GM19455 (cell line): ENCODE results near the gene OXCT1.
"Not testable (repeated sequence)": the region's sequence is repeated elsewhere in the genome, so short reads cannot be mapped to it uniquely, and the experiment has no call there.

Experiments used
- ATAC-seq: cut with Tn5 transposase; IDR thresholded peaks from one replicate; pipeline ENCODE4 v1.9.1; 2021; ENCODE audit not compliant: unreplicated experiment

The OXCT1 gene

GRCh38 chr5:41831155-41831554 is 39.1 kb downstream of the OXCT1 start:
- ATAC-seq: peak; percentile 67

GRCh38 chr5:41827792-41828191 is 42.4 kb downstream of the OXCT1 start:
- no peak for ATAC-seq

DNA sequence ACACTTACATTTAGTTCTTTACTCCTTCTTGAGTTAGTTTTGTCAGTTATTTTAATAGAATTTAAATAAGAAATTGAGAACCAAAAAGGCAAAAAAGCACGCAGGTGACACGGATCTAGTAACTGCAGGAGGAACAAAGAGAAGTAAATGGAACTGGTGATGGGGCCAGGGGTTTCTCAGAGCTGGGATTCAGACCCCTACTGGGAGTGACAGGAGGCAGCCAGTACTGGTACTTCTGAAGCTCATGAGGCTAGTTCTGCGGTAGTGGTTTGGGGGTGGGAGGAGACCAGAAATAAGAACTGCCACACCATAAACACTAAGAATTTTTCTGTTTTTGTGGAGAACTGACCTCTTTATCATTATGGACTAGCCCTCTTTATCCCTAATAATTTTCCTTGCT is 48.2 kb downstream of the OXCT1 start:
- ATAC-seq: no peak

GRCh38 chr5:41821051-41821450 is 49.2 kb downstream of the OXCT1 start:
- no peak for ATAC-seq

GRCh38 chr5:41820150-41820549 is 50.1 kb downstream of the OXCT1 start:
- no peak for ATAC-seq

- ATAC-seq: no peak
Observed at GRCh38 chr5:41817625-41818301, 52.5 kb downstream of the OXCT1 start.

DNA sequence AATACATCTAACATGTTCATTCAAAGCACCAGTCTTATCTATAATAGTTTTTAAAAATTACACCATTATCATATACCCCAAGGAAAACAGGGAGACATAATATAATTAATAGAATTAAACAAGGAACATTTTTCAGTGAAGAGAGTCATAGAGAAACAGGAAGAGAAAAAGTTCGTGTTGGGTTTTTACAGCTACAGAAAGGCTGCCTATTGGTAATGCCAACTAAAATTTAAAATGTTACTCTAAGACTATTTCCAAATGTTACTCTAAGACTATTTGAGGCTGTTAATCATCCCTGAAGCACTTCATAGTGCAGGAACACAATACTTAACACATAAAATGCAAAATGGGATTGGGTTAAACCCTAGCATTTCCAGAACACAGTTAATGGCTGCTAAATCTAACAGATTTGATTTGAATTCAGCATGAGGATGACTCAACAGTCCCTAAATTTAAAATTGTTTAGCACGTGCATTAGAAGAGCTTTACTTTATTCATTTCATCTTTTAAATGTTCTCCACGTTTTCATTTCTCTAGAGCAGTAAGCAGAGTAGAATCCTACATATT is 54.5 kb downstream of the OXCT1 start:
- ATAC-seq: no peak

DNA sequence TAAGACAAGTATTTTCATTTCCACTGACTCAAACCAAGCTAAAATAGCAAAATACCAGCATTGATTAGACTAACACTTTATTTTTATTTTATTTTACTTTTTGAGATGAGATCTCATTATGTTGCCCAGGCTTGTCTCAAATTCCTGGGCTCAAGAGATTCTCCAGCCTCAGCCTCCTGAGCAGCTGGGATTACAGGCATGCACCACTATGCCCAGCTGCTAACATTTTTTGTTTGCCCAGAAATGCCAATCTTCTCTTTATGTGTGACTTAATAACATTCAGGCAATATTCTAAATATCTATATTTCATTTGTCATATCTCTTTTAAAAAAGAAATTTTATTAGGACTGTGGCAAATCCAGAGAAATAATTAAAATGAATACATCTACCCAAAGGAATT is 55.0 kb downstream of the OXCT1 start:
- no peak for ATAC-seq

DNA sequence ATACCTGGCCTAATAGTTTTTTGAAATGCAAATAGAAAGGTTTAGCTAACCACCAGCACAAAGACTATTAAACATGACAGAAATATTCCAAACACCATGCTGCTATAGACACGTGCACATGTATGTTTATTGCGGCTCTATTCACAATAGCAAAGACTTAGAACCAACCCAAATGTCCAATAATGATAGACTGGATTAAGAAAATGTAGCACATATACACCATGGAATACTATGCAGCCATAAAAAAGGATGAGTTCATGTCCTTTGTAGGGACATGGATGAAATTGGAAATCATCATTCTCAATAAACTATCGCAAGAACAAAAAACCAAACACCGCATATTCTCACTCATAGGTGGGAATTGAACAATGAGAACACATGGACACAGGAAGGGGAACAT is 55.9 kb downstream of the OXCT1 start:
- not testable (repeated sequence) for ATAC-seq

- ATAC-seq: no peak
Observed at GRCh38 chr5:41812156-41812555, 58.1 kb downstream of the OXCT1 start.

DNA sequence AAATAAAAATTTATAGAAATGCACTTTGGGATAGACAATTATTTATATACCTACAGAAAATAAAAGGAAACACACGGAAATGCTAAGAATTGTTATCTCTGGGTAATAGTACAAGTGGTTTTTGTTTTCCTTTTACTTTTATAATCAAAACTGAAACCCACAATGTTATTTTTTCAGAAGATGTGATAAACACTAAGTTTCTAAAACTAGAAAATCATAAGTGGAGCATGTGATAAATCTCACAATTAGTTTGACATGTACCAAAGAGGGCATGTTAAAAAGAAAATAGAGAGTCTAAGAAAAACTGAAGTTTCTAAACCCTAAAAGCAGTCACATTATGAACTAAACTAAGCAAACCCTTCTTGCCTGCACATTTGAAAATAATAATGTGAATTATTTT is 61.1 kb downstream of the OXCT1 start:
- peak; percentile 56 for ATAC-seq

GRCh38 chr5:41808294-41808693 is 61.9 kb downstream of the OXCT1 start:
- ATAC-seq: no peak

DNA sequence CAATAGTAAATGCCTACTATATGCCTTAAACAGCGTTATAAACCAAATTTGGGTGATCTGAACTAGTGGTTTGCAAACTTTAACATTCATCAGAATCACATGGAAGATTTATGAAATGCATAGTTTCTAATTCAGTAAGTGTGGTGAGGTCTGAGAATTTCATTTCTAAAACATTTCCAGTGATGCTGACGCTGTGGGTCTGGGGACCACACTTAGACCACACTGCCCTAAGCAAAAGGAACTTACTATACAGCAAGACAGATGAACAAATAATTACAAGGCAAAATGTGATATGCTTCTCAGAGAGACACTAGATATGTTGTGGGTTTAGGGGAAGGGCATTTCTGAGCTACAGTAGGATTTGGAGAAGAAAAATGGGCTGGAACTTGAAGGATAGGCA is 72.6 kb downstream of the OXCT1 start:
- ATAC-seq: no peak

DNA sequence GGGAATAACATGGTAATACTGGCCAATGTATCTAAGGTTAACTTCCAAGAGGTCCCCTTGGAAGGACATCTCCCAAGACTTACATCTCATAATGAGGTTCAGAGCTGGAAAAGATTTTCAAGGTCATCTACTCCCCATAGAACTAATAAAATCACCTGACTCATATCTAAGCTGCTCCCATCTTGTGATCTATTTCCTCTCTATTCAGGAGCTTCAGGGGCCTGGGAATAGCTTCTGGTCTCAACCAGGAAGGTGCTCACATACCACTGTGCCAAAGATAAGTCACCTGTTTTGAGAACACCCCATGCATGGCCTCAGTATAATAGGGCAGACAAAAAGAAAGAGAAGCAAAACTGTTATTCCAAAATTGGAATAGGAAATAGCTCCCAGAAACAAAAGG is 74.2 kb downstream of the OXCT1 start:
- no peak for ATAC-seq

DNA sequence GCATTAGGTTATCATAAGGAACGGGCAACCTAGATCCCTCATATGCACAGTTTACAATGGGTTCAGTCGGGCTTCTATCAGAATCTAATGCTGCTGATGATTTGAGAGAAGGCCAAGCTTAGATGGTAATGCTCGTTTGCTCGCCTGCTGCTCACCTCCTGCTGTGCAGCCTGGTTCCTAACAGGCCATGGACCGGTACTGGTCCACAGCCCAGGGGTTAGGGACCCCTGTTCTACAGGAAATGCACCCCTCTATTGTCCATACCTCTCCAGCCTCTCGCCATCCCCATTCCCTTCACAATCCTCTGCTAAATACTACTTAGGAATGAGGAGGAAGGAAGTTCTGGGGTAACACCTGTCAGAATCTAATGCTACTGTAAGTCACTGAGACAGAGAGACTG is 75.1 kb downstream of the OXCT1 start:
- ATAC-seq: no peak

GRCh38 chr5:41794471-41794870 is 75.8 kb downstream of the OXCT1 start:
- no peak for ATAC-seq

GRCh38 chr5:41793141-41793770 is 77.0 kb downstream of the OXCT1 start:
- ATAC-seq: no peak

GRCh38 chr5:41790038-41790776 is 80.0 kb downstream of the OXCT1 start:
- no peak for ATAC-seq

DNA sequence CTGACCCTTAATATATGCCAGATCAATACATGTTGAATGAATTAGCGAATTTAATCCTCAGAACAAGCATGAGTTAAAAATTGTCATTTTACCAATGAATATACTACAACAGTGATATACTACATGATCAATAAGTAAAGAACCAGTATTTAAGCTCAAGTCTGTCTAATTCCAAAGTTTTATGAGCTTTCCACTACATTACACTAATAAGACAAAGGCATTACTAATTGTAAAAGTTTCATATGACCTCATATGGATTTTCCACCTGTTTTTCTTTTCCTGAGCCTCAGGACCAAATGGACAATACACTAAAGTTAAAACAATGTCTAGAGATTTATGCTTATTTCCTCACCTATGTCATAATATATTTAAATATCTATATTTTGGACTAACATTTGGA is 80.8 kb downstream of the OXCT1 start:
- no peak for ATAC-seq

DNA sequence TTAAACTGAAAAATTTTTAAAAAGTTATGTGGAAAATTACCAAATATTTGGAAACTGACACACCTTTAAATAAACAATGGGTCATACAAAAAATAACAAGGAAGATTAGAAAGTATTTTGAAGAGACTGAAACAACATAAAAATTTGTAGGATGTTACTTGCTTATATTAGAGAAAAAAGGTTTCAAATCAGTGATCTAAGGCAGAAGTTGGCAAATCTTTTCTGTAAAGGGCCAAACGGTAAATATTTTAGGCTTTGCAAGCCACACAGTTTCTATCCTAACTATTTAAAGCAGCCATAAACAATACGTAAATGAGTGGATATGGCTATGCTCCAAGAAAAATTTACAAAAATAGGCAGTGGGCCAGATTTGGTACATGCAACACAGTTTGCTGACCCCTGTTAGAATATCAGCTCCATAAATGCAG is 81.3 kb downstream of the OXCT1 start:
- ATAC-seq: no peak

DNA sequence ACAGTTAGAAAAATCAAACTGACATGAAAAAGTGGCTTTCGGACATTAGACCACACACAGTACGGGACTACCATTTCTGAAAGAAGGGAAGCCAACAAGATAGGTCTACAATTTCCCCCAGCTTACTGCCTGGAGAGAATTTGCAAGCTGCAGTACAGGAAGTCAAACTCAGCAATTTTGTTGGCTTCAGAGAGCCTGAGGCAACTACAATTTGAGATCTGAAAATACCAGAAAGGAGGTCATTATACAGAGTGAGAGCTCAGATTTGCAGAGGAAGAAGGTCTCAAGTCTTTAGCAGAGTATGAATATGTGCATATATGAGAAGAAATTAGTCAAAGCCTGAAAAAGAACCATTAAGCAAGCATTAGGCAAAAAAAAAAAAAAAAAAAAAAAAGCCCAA is 83.0 kb downstream of the OXCT1 start:
- no peak for ATAC-seq

DNA sequence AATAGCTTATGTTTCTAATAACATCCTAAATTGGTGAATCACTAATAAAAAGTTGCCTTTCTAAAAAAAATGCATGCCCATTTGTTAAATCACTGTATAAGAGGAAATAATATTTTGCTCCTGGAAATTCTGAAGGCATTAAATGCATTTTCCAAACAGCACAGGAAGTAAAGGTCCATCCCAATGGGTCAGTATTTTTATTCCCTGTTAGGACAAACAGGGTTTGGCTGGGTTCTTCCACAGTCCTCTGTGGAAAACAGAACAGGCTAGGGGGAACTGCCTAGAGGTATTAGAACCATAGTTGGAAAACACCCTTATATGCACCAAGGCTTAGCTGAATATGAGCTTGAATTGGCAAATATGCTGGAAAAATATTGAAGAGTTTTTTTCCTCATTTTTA is 85.2 kb downstream of the OXCT1 start:
- no peak for ATAC-seq
